Measurements from ENCODE around the gene RASAL1. TPM values are rescaled to one million over a fixed set of nuclear protein-coding genes. Genes with fewer than 3 reads are reported as not detected.

Gene RASAL1
- total and polyA plus RNA-seq, 2 experiments from 2014 or later = 2.7 to 8.2 TPM

DNA sequence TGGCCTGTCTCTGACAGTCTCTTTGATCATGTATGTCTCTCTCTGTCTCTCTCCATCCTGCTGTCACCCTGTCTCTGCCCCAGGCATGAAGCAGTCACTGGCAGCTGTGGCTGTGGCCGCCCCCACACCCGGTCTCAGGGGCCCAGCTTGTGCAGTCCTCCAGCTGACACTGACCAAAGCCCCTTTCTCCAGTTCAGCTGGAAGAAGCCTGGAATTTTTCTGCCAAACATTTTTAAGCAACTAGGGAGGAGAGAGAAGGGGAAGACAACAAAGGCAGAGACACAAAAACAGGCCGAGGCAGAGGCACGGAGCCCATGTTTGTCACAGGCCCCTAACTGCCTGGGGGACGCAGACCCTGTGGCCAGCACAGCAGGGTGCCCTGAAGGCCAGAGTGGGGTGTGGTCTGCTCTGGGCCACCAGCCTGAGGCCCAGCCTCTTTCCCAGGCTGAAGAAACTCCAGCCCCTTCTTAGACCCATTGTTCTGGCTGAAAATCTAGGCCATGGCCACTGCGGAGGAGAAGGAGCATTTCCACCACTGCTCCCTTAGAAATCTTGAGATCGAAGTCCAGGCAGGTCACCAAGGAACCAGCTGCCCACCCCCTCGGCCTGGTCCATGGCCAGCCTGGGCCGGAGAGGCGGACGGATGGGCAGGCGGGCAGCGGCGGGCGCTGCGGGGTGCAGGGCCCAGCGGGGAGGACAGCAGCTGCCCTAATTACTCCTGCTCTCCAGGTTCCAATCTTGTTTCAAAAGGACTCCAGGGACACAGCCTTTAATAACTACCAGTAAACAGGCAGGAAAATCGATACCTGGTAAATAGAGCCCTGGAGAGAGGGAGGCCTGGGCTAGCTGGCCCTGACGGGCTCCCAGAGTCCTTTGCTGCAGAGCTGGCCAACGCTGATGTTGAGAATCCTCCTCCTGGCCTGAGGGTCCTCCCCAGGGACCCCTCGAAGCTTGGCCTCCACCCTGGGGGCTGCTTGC, 64.1 kb downstream of the RASAL1 start:
- no peak overlapping the region; the same call in 2 of the 3 replicates for H3K4me3 Mint-ChIP-seq
- TF ChIP-seq ZNF114 (CRISPR knock-in tag; IDR thresholded peaks at IDR 0.05) = no peak
- TF ChIP-seq, protein P1, sequence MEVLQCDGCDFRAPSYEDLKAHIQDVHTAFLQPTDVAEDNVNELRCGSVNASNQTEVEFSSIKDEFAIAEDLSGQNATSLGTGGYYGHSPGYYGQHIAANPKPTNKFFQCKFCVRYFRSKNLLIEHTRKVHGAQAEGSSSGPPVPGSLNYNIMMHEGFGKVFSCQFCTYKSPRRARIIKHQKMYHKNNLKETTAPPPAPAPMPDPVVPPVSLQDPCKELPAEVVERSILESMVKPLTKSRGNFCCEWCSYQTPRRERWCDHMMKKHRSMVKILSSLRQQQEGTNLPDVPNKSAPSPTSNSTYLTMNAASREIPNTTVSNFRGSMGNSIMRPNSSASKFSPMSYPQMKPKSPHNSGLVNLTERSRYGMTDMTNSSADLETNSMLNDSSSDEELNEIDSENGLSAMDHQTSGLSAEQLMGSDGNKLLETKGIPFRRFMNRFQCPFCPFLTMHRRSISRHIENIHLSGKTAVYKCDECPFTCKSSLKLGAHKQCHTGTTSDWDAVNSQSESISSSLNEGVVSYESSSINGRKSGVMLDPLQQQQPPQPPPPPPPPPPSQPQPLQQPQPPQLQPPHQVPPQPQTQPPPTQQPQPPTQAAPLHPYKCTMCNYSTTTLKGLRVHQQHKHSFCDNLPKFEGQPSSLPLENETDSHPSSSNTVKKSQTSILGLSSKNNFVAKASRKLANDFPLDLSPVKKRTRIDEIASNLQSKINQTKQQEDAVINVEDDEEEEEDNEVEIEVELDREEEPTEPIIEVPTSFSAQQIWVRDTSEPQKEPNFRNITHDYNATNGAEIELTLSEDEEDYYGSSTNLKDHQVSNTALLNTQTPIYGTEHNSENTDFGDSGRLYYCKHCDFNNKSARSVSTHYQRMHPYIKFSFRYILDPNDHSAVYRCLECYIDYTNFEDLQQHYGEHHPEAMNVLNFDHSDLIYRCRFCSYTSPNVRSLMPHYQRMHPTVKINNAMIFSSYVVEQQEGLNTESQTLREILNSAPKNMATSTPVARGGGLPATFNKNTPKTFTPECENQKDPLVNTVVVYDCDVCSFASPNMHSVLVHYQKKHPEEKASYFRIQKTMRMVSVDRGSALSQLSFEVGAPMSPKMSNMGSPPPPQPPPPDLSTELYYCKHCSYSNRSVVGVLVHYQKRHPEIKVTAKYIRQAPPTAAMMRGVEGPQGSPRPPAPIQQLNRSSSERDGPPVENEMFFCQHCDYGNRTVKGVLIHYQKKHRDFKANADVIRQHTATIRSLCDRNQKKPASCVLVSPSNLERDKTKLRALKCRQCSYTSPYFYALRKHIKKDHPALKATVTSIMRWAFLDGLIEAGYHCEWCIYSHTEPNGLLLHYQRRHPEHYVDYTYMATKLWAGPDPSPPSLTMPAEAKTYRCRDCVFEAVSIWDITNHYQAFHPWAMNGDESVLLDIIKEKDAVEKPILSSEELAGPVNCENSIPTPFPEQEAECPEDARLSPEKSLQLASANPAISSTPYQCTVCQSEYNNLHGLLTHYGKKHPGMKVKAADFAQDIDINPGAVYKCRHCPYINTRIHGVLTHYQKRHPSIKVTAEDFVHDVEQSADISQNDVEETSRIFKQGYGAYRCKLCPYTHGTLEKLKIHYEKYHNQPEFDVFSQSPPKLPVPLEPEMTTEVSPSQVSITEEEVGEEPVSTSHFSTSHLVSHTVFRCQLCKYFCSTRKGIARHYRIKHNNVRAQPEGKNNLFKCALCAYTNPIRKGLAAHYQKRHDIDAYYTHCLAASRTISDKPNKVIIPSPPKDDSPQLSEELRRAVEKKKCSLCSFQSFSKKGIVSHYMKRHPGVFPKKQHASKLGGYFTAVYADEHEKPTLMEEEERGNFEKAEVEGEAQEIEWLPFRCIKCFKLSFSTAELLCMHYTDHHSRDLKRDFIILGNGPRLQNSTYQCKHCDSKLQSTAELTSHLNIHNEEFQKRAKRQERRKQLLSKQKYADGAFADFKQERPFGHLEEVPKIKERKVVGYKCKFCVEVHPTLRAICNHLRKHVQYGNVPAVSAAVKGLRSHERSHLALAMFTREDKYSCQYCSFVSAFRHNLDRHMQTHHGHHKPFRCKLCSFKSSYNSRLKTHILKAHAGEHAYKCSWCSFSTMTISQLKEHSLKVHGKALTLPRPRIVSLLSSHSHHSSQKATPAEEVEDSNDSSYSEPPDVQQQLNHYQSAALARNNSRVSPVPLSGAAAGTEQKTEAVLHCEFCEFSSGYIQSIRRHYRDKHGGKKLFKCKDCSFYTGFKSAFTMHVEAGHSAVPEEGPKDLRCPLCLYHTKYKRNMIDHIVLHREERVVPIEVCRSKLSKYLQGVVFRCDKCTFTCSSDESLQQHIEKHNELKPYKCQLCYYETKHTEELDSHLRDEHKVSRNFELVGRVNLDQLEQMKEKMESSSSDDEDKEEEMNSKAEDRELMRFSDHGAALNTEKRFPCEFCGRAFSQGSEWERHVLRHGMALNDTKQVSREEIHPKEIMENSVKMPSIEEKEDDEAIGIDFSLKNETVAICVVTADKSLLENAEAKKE (CRISPR knock-in tag; IDR thresholded peaks at IDR 0.05) = no peak
- Histone ChIP-seq H3K4me2 (no peak overlapping the region), H3K4me3 (no peak overlapping the region), H3K79me2 (replicated peaks; ENCODE audit: insufficient read depth) (no peaks in the 10 kb centered on the region), H3K27me3 (ENCODE audit: insufficient read depth) (peaks cover 8% of the 10 kb centered on the region), H3K4me1 (ENCODE audit: insufficient read depth) (peaks cover 8% of the 10 kb centered on the region; the same call in 1 of the 2 replicates), H3K36me3 (ENCODE audit: insufficient read depth) (no peaks in the 10 kb centered on the region), H3F3A (replicated peaks; ENCODE audit: low read depth) (no peaks in the 10 kb centered on the region), H3K27ac (ENCODE audit: low read depth) (no peak overlapping the region), H3K9me2 (ENCODE audit: insufficient read depth) (no peaks in the 10 kb centered on the region), H2AFZ (no peak overlapping the region), H4K20me1 (replicated peaks; ENCODE audit: insufficient read depth) (no peaks in the 10 kb centered on the region)
- H3K9me3 Mint-ChIP-seq = no peaks in the 10 kb centered on the region
- peaks cover 40% of the 10 kb centered on the region for H3K4me1 Mint-ChIP-seq
- peaks cover 4% of the 10 kb centered on the region for H3K27me3 Mint-ChIP-seq (ENCODE audit: insufficient read depth, low read depth, poor library complexity)
- DNase-seq (ENCODE audit: low spot score) = no peak
- H3K36me3 Mint-ChIP-seq (ENCODE audit: low read depth) = no peaks in the 10 kb centered on the region
- no peak; the same call in 2 of the 3 replicates for ATAC-seq
- no peak overlapping the region for H3K27ac Mint-ChIP-seq

Data from GM23338 (cell line).